ENCODE results near the gene COX4I1. TPM values are rescaled to one million over a fixed set of nuclear protein-coding genes. Genes with fewer than 3 reads are reported as not detected.

COX4I1 gene
- total RNA-seq, 2 donors from 2014 or later: 436 to 471 TPM

DNA sequence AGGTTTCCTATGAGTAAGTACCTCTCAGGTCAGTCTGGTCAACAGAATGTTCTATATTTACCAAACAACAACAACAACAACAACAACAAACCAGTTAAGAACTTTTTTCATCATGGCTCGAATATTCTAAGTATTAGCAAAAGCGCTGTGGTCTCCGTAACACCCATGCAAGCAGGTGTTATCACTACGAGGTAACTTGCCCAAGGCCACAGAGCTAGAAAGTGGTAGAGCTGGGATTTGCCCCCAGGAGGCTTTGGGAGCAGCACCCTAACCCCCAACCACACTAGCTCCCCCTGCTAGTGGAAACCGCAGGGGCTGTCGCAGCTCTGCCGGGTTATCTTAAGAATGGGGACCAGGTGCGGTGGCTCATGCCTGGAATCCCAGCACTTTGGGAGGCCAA, 24.7 kb upstream of the COX4I1 start:
- Histone ChIP-seq H3K4me1 (ENCODE audit: control insufficient read depth, insufficient read depth, low read length) (no peaks in the 10 kb centered on the region), H3K4me3 (ENCODE audit: low read length) (no peak overlapping the region), H3K9ac (ENCODE audit: extremely low read depth, low read length, poor library complexity, severe bottlenecking) (no peak overlapping the region), H3K27ac (ENCODE audit: low read depth, low read length) (no peak overlapping the region), H3K9me3 (ENCODE audit: control insufficient read depth, low read length) (no peaks in the 10 kb centered on the region), H3K36me3 (ENCODE audit: control insufficient read depth, insufficient read depth, low read length) (peaks cover 50% of the 10 kb centered on the region), H3K27me3 (ENCODE audit: control insufficient read depth, insufficient read depth, low read length, poor library complexity, severe bottlenecking) (no peaks in the 10 kb centered on the region)
- H3K4me1 Mint-ChIP-seq: no peaks in the 10 kb centered on the region
- WGBS, 2 experiments (ENCODE audit: insufficient coverage in 1 of 2, insufficient read length in 1 of 2): 61 to 94% methylated on average over 2 to 8 of the region's 8 CpGs
- H3K36me3 Mint-ChIP-seq (ENCODE audit: low read depth): peaks cover 62% of the 10 kb centered on the region
- no peaks in the 10 kb centered on the region for H3K27me3 Mint-ChIP-seq (ENCODE audit: insufficient read depth)
- no peak overlapping the region for H3K4me3 Mint-ChIP-seq
- no peak for DNase-seq
- TF ChIP-seq, protein P1, sequence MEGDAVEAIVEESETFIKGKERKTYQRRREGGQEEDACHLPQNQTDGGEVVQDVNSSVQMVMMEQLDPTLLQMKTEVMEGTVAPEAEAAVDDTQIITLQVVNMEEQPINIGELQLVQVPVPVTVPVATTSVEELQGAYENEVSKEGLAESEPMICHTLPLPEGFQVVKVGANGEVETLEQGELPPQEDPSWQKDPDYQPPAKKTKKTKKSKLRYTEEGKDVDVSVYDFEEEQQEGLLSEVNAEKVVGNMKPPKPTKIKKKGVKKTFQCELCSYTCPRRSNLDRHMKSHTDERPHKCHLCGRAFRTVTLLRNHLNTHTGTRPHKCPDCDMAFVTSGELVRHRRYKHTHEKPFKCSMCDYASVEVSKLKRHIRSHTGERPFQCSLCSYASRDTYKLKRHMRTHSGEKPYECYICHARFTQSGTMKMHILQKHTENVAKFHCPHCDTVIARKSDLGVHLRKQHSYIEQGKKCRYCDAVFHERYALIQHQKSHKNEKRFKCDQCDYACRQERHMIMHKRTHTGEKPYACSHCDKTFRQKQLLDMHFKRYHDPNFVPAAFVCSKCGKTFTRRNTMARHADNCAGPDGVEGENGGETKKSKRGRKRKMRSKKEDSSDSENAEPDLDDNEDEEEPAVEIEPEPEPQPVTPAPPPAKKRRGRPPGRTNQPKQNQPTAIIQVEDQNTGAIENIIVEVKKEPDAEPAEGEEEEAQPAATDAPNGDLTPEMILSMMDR (conservative IDR thresholded peaks at IDR 0.05): no peak
- H3K27ac Mint-ChIP-seq: no peak overlapping the region
- H3K9me3 Mint-ChIP-seq: no peaks in the 10 kb centered on the region

DNA sequence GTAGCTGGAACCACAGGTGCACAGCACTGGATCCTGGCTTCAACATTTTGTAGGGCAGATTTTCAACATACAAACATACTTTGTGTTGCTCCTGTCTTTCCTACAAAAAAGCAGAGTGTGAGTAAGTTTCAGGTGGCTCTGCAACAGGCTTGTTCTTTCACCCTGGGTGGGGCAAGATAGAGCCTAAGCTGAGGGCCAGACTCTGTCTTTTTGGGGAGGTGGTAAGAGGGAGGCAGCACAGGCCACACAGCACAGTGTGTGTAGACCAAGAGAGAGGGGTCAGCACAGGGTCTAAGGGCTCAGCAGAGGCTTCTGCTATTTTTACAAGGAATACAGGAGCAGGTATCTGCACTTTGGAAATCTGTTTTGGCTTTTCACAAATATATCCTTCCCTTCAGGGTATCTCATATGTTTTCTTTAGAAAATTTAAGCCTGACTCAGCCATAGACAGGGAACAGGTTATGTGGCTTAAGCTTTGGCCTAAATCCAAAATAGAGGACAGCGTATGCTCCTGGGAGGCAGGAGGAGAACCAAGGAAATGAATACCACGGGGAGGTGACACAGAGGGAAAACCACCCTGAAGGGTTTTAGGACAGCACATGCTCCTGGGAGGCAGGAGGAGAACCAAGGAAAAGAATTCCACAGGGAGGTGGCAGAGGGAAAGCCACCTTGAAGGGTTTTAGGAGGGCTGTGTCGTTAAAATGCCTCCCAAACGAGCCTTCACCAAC, 21.7 kb upstream of the COX4I1 start:
- H3K9ac ChIP-seq (ENCODE audit: extremely low read depth, low read length, poor library complexity, severe bottlenecking): no peak overlapping the region
- no peak for DNase-seq
- H3K36me3 Mint-ChIP-seq (ENCODE audit: low read depth): peaks cover 66% of the 10 kb centered on the region

DNA sequence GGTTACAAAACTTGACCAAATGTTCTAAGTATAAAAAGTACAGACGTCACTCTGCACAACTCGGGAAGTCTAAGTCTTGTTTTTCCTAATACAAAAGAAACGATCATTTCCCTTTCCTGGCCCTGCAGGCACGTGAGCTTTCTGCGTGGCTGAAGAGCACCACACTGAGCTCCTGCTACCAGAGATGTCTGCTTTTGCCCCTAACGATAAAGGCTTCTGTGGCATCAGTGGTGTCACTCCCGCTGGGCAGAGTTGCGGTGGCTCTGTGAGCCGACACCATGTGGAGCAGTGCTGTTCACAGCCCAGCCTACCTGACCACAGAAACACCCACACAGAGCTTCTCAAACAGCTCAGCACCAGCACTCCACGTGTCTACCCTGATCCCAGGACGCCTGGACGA, 20.6 kb upstream of the COX4I1 start:
- no peak for DNase-seq
- no peak overlapping the region for H3K9ac ChIP-seq (ENCODE audit: extremely low read depth, low read length, poor library complexity, severe bottlenecking)
- no peak overlapping the region for H3K27ac Mint-ChIP-seq
- WGBS, 2 experiments (ENCODE audit: insufficient coverage in 1 of 2, insufficient read length in 1 of 2): 94 to 96% methylated on average over 9 to 12 of the region's 12 CpGs
- H3K27me3 Mint-ChIP-seq (ENCODE audit: insufficient read depth): no peaks in the 10 kb centered on the region
- H3K4me1 Mint-ChIP-seq: no peaks in the 10 kb centered on the region
- no peak overlapping the region for H3K27ac ChIP-seq (ENCODE audit: low read depth, low read length)
- H3K36me3 ChIP-seq (ENCODE audit: control insufficient read depth, insufficient read depth, low read length): peaks cover 79% of the 10 kb centered on the region
- H3K27me3 ChIP-seq (ENCODE audit: control insufficient read depth, insufficient read depth, low read length, poor library complexity, severe bottlenecking): no peaks in the 10 kb centered on the region
- TF ChIP-seq, protein P1 (conservative IDR thresholded peaks at IDR 0.05): no peak
- H3K9me3 ChIP-seq (ENCODE audit: control insufficient read depth, low read length): no peaks in the 10 kb centered on the region
- no peak overlapping the region for H3K4me3 Mint-ChIP-seq
- H3K9me3 Mint-ChIP-seq: no peaks in the 10 kb centered on the region
- H3K4me3 ChIP-seq (ENCODE audit: low read length): no peak overlapping the region
- H3K36me3 Mint-ChIP-seq (ENCODE audit: low read depth): peaks cover 68% of the 10 kb centered on the region
- no peaks in the 10 kb centered on the region for H3K4me1 ChIP-seq (ENCODE audit: control insufficient read depth, insufficient read depth, low read length)

More for the DNA sequence above, 21.7 kb upstream of the COX4I1 start:
- Histone ChIP-seq H3K27ac (ENCODE audit: low read depth, low read length) (no peak overlapping the region), H3K9me3 (ENCODE audit: control insufficient read depth, low read length) (no peaks in the 10 kb centered on the region), H3K36me3 (ENCODE audit: control insufficient read depth, insufficient read depth, low read length) (peaks cover 69% of the 10 kb centered on the region), H3K4me3 (ENCODE audit: low read length) (no peak overlapping the region), H3K27me3 (ENCODE audit: control insufficient read depth, insufficient read depth, low read length, poor library complexity, severe bottlenecking) (no peaks in the 10 kb centered on the region), H3K4me1 (ENCODE audit: control insufficient read depth, insufficient read depth, low read length) (no peaks in the 10 kb centered on the region)
- TF ChIP-seq, protein P1 (conservative IDR thresholded peaks at IDR 0.05): no peak
- Mint-ChIP-seq H3K9me3 (no peaks in the 10 kb centered on the region), H3K4me3 (no peak overlapping the region), H3K4me1 (no peaks in the 10 kb centered on the region), H3K27ac (no peak overlapping the region), H3K27me3 (ENCODE audit: insufficient read depth) (no peaks in the 10 kb centered on the region)
- 96 to 97% methylated on average over 4 of the region's 4 CpGs for WGBS, 2 experiments (ENCODE audit: insufficient coverage in 1 of 2, insufficient read length in 1 of 2)

Data from endodermal cell (in vitro differentiated cells).